HEK293T (cell line): Measurements from ENCODE around the gene ZNF346.
"Not testable (repeated sequence)": the region's sequence is repeated elsewhere in the genome, so short reads cannot be mapped to it uniquely, and the experiment has no call there.

Source experiments
- CTCF ChIA-PET: fragments of 350-600 bp; formaldehyde crosslinking; extraction: SDS; loops from one replicate; lab custom pipeline; 2021; ENCODE audit warnings: antibody characterized with exemption, inconsistent platforms; lab: Yijun Ruan, JAX
- POLR2A ChIA-PET: fragments of 350-600 bp; formaldehyde crosslinking; extraction: SDS; loops from one replicate; lab custom pipeline; 2020; ENCODE audit warnings: antibody characterized with exemption, inconsistent platforms; lab: Yijun Ruan, JAX
- DNase-seq: peaks from one replicate; pipeline ENCODE4 v3.0.0; 2012; ENCODE audit warnings: mixed read lengths; ENCODE audit errors: extremely low spot score
- ARNT ChIP-seq: fragments of 450-650 bp; IDR thresholded peaks from 2 replicates; pipeline ENCODE4 v1.6.1; 2017; ENCODE audit warnings: mild to moderate bottlenecking
- BHLHE40 ChIP-seq: fragments of 450-650 bp; IDR thresholded peaks from 2 replicates; pipeline ENCODE4 v1.6.1; 2016; ENCODE audit warnings: mild to moderate bottlenecking, moderate library complexity, borderline replicate concordance
- CTBP1 ChIP-seq: fragments of 450-650 bp; IDR thresholded peaks from 2 replicates; pipeline ENCODE4 v1.6.1; 2016; ENCODE audit warnings: borderline replicate concordance
- ELF4 ChIP-seq: fragments of 450-650 bp; IDR thresholded peaks from 2 replicates; pipeline ENCODE4 v1.6.1; 2017; ENCODE audit warnings: antibody characterized with exemption
- FOXA1 ChIP-seq: fragments of 450-650 bp; IDR thresholded peaks from 2 replicates; pipeline ENCODE4 v1.6.1; 2016; ENCODE audit warnings: mild to moderate bottlenecking
- FOXK2 ChIP-seq: fragments of 450-650 bp; IDR thresholded peaks from 2 replicates; pipeline ENCODE4 v1.6.1; 2016; ENCODE audit warnings: mild to moderate bottlenecking
- FOXM1 ChIP-seq: fragments of 450-650 bp; IDR thresholded peaks from 2 replicates; pipeline ENCODE4 v1.6.1; 2017; ENCODE audit warnings: mild to moderate bottlenecking, borderline replicate concordance
- HDGF ChIP-seq: fragments of 450-650 bp; IDR thresholded peaks from 2 replicates; pipeline ENCODE4 v1.6.1; 2017; ENCODE audit warnings: antibody characterized with exemption, borderline replicate concordance
- L3MBTL2 ChIP-seq: fragments of 450-650 bp; conservative IDR thresholded peaks from 2 replicates; pipeline ENCODE4 v1.6.1; 2016; ENCODE audit warnings: mild to moderate bottlenecking
- LEF1 ChIP-seq: fragments of 450-650 bp; IDR thresholded peaks from 2 replicates; pipeline ENCODE4 v1.6.1; 2017; ENCODE audit warnings: mild to moderate bottlenecking, borderline replicate concordance
- NFRKB ChIP-seq: fragments of 450-650 bp; IDR thresholded peaks from 2 replicates; pipeline ENCODE4 v1.6.1; 2016; ENCODE audit warnings: mild to moderate bottlenecking, moderate library complexity
- SP1 ChIP-seq: fragments of 450-650 bp; IDR thresholded peaks from 2 replicates; pipeline ENCODE4 v1.6.1; 2017
- SUZ12 ChIP-seq: fragments of 450-650 bp; IDR thresholded peaks from 2 replicates; pipeline ENCODE4 v1.6.1; 2016; ENCODE audit warnings: mild to moderate bottlenecking
- TARDBP ChIP-seq: fragments of 450-650 bp; IDR thresholded peaks from 2 replicates; pipeline ENCODE4 v1.6.1; 2016
- ZNF384 ChIP-seq: fragments of 450-650 bp; IDR thresholded peaks from 2 replicates; pipeline ENCODE4 v1.6.1; 2016
- TF ChIP-seq, protein P1 (sequence below): fragments of 450-650 bp; IDR thresholded peaks from 2 replicates; pipeline ENCODE4 v1.6.1; 2016

ZNF346 gene

DNA sequence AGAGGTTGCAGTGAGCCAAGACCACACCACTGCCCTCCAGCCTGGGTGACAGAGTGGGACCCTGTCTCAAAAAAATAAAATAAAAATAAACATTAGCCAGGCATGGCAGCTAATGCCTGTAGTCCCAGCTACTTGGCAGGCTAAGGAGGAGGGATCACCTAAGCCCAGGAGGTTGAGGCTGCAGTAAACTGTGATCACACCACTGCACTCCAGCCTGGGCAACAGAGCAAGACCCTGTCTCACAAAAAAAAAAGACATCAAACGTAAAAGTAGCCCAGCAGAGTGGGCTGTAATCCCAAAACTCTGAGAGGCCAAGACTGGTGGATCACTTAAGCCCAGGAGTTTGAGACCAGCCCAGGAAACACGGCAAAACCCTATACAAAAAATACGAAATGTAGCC is 34.9 kb upstream of the ZNF346 start:
- POLR2A ChIA-PET = no interaction called here
- TF ChIP-seq BHLHE40 (no peak), ARNT (no peak), ELF4 (no peak), FOXK2 (no peak), FOXM1 (no peak), SP1 (no peak), LEF1 (no peak), NFRKB (no peak), ZNF384 (no peak), FOXA1 (no peak), TARDBP (no peak), CTBP1 (no peak)
- TF ChIP-seq, protein P1, sequence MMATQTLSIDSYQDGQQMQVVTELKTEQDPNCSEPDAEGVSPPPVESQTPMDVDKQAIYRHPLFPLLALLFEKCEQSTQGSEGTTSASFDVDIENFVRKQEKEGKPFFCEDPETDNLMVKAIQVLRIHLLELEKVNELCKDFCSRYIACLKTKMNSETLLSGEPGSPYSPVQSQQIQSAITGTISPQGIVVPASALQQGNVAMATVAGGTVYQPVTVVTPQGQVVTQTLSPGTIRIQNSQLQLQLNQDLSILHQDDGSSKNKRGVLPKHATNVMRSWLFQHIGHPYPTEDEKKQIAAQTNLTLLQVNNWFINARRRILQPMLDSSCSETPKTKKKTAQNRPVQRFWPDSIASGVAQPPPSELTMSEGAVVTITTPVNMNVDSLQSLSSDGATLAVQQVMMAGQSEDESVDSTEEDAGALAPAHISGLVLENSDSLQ = no peak
- DNase-seq = no peak
- CTCF ChIA-PET = no interaction called here

- POLR2A ChIA-PET = interaction anchor here (1.2 to 1.3 kb wide), 2 partner anchors 13 to 14 kb away, joined by 3 read pairs; partner anchors contain the start of gene UIMC1
- not testable (repeated sequence) for DNase-seq
- CTCF ChIA-PET = interaction anchor here (0.7 kb wide), 1 partner anchor 13 kb away, joined by 7 read pairs; no protein-coding TSS in a partner anchor
These were observed 29.4 kb upstream of the ZNF346 start for GRCh38 chr5:176993081-176993480.

- ChIA-PET CTCF (no interaction called here), POLR2A (no interaction called here)
- TF ChIP-seq LEF1 (no peak), SUZ12 (no peak), NFRKB (no peak), FOXM1 (no peak)
- DNase-seq = no peak
These were observed 27.9 kb upstream of the ZNF346 start for GRCh38 chr5:176994460-176995121.

DNA sequence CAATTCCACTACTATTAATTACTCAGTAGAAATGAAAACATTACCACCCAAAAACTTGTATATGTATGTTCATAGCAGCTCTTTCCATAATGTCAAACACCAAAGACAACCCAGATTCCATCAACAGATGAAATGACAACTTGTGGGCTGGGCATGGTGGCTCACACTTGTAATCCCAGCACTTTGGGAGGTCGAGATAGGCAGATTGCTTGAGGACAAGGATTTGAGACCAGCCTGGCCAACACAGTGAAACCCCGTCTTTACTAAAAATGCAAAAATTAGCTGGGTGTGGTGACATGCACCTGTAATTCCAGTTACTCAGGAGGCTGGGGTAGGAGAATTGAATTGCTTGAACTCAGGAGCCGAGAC is 27.4 kb upstream of the ZNF346 start:
- DNase-seq = no peak
- TF ChIP-seq NFRKB (no peak), ARNT (no peak), ZNF384 (no peak), SP1 (no peak), ELF4 (no peak), FOXM1 (no peak), LEF1 (no peak), FOXA1 (no peak), SUZ12 (no peak), L3MBTL2 (no peak), FOXK2 (no peak), HDGF (no peak), BHLHE40 (no peak), CTBP1 (no peak), TARDBP (no peak)
- TF ChIP-seq, protein P1 = no peak
- ChIA-PET CTCF (no interaction called here), POLR2A (no interaction called here)

GRCh38 chr5:176995896-176996767 is 26.4 kb upstream of the ZNF346 start:
- ChIA-PET POLR2A (interaction anchor here (0.8 to 1.7 kb wide), 3 partner anchors 9 to 26 kb away, joined by 3 to 5 read pairs (median 4); partner anchors contain the start of genes UIMC1 and ZNF346), CTCF (no interaction called here)
- TF ChIP-seq HDGF = no peak
- TF ChIP-seq BHLHE40 = no peak
- no peak for TF ChIP-seq FOXK2
- no peak for TF ChIP-seq ZNF384
- no peak for TF ChIP-seq TARDBP
- DNase-seq = no peak

- no peak for DNase-seq
- ChIA-PET POLR2A (interaction anchor here (0.8 to 1.7 kb wide), 3 partner anchors 8 to 25 kb away, joined by 3 to 5 read pairs (median 4); partner anchors contain the start of genes UIMC1 and ZNF346), CTCF (interaction anchor here (0.9 kb wide), 1 partner anchor 336 kb away, joined by 4 read pairs; no protein-coding TSS in a partner anchor)
- TF ChIP-seq ZNF384 (no peak), L3MBTL2 (no peak), NFRKB (no peak), ELF4 (no peak), SUZ12 (no peak), FOXK2 (no peak)
- TF ChIP-seq, protein P1 = no peak
These were observed 25.7 kb upstream of the ZNF346 start for GRCh38 chr5:176996780-176997179.
